ENCODE measurements around the gene TENT4A.

The TENT4A gene

GRCh38 chr5:6718161-6718681 is 5.0 kb downstream of the TENT4A start:
- DNase-seq, result peak in 1 of 2 donors; percentile 10

- DNase-seq, result peak in 1 of 2 donors; percentile 4
Observed at GRCh38 chr5:6718718-6719117, 5.5 kb downstream of the TENT4A start.

- DNase-seq, result peak in 1 of 2 donors; percentile 14
Observed at GRCh38 chr5:6719417-6719816, 6.2 kb downstream of the TENT4A start.

- peak in 1 of 2 donors; percentile 12 for DNase-seq
Observed at GRCh38 chr5:6719896-6720560, 6.8 kb downstream of the TENT4A start.

GRCh38 chr5:6720561-6720921 is 7.3 kb downstream of the TENT4A start:
- DNase-seq, result no peak

- DNase-seq, result no peak
Observed at GRCh38 chr5:6721442-6721841, 8.2 kb downstream of the TENT4A start.

- no peak for DNase-seq
Observed at GRCh38 chr5:6722015-6722414, 8.8 kb downstream of the TENT4A start.

- no peak for DNase-seq
Observed at GRCh38 chr5:6723122-6723815, 10.0 kb downstream of the TENT4A start.

GRCh38 chr5:6723816-6724300 is 10.6 kb downstream of the TENT4A start:
- DNase-seq, result no peak

GRCh38 chr5:6724321-6724929 is 11.2 kb downstream of the TENT4A start:
- no peak for DNase-seq

GRCh38 chr5:6725421-6725820 is 12.2 kb downstream of the TENT4A start:
- no peak for DNase-seq

- DNase-seq, result no peak
Observed at GRCh38 chr5:6726006-6726405, 12.8 kb downstream of the TENT4A start.

- no peak for DNase-seq
Observed at GRCh38 chr5:6727231-6727630, 14.0 kb downstream of the TENT4A start.

- DNase-seq, result no peak
Observed at GRCh38 chr5:6728011-6728794, 15.0 kb downstream of the TENT4A start.

- DNase-seq, result no peak
Observed at GRCh38 chr5:6728795-6729183, 15.6 kb downstream of the TENT4A start.

- DNase-seq, result peak; percentile 33 to 43
Observed at GRCh38 chr5:6729386-6730310, 16.4 kb downstream of the TENT4A start.

GRCh38 chr5:6730407-6730806 is 17.2 kb downstream of the TENT4A start:
- no peak for DNase-seq

- no peak for DNase-seq
Observed at GRCh38 chr5:6730807-6731206, 17.6 kb downstream of the TENT4A start.

- no peak for DNase-seq
Observed at GRCh38 chr5:6731465-6732237, 18.4 kb downstream of the TENT4A start.

- no peak for DNase-seq
Observed at GRCh38 chr5:6732634-6733410, 19.6 kb downstream of the TENT4A start.

All from stimulated activated CD4-positive, alpha-beta T cell treated with anti-CD3 and anti-CD28 coated beads, Interleukin-2, amount 100 ng/mL, for 24 hours (primary cell).